GM21576 (cell line): Measurements from ENCODE around the gene KCNH2.

Source experiments
- ATAC-seq: cut with Tn5 transposase; IDR thresholded peaks from one replicate; pipeline ENCODE4 v1.9.1; 2021; ENCODE audit warnings: mild to moderate bottlenecking, moderate library complexity; ENCODE audit not compliant: unreplicated experiment

Gene KCNH2

DNA sequence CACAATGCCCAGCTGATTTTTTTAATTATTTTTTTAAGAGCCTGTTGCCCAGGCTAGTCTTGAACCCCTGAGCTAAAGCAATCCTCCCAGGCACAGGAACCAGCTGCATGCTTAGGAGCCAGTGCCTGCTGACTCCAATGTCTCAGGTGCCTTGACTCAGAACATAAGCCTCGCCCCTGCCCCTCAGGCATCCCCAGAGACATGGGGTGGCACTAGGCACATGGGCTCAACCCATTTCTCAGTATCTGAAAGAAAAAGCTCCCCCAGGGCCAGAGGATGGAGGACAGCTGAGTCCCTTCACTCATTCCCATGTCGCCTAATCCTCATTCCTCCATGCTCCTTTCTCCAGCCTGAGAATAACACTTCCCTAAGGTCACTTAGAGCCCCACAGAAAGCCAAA lies 39.1 kb downstream of the KCNH2 start:
- ATAC-seq = no peak

DNA sequence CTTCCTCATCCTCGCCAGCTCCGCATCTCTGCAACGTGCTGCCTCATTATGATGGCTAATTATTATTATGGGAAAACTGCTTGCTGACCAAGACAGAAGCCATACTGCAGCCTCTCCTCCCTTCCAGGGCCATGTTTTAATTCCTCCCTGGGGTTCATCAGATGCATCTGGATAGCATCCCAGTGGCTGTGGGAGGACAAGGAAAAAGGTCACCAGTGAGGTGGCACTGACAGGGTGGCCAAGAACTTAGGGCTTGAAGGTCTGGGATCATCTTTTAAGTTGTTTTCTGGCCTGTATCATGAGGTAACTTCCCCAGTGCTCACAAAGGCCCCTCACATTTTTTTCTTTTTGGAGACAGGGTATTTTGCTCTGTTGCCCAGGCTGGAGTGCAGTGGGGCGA lies 39.6 kb downstream of the KCNH2 start:
- ATAC-seq = no peak

DNA sequence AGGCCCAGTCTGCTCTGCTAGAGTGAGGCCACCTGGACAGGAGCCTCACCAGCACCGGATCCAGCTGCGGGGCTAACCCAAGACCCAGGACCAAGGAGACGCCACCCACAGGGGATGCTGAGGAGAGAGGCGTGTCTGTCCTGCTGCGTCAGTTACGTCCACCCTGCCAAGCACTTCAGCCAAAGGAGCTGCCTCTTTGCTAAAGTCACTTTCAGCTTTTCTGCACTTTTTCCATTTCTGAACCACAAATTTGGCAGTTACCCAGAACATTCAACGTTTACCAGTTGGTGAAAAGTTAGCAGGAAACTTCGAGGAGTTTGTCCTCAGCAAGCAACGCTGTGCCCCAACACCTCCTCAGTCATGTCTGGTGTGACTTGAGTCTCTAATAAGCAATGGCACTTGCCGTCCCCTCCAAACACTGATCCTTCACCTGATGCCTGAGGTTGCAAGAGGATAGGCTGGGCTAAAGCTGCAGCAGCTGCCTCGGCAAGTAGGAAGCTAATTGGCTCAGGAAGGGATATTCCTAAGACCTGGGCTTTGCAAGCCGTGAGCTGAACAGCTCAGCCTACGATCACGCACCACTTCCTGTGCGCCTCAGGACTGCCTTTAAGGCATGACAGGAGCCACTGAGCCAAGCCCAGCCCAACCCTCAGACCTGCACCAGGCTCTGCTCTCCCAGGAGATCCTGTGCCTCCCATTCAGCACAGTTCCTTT lies 40.1 kb downstream of the KCNH2 start:
- no peak for ATAC-seq

DNA sequence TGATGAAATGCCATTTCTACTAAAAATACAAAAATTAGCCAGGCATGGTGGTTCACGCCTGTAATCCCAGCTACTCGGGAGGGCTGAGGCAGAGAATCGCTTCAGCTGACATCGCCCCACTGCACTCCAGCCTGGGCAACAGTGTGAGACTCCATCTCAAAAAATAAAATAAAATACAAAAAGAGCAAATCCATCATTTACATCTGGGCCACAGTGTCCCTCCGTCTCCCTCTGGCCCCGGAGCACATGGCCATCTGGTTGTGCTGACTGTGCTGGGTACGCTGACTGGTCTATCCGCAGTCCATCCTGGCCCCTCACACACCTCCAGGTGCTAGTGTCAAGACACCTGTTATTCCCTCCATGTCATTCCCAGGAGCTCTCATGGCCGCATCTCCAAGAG lies 42.1 kb downstream of the KCNH2 start:
- no peak for ATAC-seq

DNA sequence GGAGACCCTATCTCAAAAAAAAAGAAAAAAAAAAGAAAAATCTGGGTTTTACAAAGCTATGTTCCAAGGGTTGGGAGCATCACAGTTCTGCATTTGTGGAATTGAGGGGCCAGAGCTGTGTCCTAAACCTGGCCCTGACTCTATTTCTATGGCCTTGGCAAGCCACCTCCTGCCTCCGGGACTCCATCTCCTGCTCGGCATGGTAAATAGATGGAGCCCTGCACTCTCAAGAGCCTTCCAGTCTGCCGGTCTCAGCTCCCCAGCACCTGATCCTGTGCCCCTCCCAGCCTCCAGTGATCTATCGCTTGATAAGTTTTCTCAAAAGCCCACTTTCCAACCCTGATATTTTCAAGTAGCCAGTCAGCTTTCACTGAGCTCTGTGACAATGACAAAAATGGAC lies 43.0 kb downstream of the KCNH2 start:
- no peak for ATAC-seq

DNA sequence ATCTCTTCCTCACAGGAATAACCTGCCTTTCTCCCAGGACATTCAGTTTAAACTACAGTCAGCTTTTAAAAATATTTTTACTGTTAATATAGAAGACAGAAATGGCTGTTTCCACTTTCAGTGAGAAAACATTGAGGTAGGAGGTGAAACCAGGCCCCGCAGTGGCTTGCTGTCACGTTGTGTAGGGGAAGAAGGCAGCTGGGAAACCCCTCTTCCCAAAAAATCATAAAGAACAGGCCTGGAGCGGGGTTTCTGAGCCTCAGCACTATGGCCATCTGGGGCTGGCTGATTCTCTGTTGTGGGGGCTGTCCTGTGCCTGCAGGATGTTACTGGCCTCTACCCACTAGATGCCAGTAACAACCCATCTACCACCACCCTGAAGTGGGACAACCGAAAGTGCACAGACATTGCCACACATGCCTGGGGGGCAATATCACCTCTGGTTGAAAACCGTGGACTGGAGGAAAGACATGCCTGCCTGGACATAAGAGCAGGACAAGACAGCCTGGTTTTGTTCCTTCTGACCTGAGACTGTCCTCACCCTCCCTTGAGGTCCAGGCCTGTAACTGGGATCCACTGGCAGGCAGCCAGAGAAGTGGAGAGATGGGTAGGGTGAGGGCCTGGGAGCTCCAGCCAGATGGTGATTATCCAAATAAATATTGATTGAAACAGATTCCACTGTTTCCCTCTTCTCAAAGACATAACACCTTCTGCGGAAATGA lies 43.9 kb downstream of the KCNH2 start:
- no peak for ATAC-seq

DNA sequence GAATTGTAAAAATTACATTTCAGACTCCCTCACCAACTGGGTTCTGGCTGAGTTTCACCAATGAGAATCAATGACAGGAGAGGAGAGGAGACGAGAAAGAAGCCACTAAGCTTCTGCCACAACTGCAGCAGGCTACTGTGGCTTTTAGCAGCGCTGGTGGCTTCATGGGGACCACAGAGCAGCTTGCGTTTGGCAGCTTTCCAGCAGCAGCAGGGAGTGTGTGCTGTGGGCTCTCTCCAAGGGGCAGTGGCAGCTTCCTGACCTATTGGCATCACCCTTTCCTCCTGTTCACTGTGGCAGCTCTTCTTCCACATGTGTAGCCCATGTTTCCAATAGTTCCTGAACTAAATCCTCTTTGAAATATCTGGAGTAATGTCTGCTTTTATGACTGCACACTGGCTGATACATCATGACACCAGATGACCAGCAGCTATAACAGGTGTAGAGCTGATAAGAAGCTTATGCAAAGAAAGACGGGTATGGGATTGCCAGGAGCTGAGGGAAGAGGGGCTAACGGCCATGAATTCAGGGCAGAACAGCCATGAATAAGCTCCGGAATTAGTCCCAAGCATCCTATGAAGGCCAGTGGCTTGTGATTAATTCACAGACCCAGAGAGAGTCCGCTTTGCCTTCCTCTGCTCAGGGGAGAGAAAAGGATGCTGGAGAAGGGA lies 46.8 kb downstream of the KCNH2 start:
- ATAC-seq = no peak

DNA sequence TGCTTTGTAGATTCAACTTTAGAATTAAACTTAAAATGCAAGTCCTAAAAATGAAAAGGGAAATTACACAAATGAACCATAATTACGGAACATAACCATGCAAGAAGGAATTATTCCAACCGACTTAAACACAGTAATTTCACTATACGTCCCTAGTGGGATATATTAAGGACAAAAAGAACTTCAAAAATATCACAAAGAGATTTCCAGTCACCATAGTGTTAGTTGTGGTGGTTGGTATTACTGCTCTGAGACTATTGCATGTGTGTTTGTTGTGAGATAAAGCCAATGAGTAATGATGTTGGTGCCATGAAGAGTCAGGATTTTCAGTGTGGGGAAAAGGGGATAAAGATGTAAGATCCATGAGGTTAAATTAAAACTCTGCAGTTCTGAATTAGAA lies 49.6 kb downstream of the KCNH2 start:
- ATAC-seq = no peak

DNA sequence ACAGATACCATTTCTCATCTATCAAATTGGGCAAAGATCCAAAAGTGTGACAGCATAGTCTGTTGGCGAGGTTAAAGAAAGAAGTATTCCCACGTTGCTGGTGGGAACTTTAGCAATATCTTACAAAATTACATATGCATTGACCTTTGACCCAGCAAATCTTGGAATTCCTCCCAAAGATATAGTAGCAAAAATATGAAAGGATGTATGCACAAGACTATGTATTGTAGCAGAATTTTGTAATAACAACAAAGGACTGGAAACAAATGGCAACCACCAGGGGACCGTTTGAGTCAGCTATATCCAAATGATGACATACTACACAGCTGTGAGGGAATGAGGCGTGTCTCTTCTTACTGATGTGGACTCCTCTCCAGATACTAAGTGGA lies 50.2 kb downstream of the KCNH2 start:
- no peak for ATAC-seq

DNA sequence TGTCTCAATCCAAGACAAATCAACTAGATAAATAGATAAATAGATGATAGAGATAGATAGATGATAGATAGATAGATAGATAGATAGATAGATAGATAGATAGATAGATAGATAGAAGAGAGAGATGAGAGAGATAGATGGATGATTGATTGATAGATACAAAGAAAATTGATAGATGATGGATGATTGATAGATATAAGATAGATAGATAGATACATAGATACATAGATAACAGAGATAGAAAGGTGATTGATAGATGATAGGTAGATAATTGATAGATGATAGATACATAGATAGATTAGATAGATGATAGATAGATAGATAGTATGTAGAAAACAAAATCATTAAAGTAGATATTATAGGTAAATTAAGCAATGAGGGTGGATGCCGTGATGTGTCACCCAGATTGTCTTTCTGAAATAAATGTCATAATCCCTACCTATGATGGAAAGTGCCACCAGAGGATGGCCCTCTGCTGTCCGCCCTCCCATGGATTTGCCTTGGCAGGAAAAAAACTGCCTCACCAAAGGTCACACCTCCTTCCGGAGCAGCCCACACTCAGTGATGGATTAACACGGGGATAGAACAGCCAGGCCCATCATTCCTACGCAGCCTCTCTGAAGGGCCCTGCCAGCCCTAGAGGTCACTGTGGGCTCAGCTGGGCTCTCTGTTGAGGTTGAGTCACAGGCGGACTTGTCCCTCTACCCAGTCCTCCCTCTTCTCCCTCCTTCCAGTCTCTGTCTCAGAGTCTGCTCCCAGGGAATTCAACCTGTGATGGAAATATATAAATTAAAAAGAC lies 50.8 kb downstream of the KCNH2 start:
- no peak for ATAC-seq

DNA sequence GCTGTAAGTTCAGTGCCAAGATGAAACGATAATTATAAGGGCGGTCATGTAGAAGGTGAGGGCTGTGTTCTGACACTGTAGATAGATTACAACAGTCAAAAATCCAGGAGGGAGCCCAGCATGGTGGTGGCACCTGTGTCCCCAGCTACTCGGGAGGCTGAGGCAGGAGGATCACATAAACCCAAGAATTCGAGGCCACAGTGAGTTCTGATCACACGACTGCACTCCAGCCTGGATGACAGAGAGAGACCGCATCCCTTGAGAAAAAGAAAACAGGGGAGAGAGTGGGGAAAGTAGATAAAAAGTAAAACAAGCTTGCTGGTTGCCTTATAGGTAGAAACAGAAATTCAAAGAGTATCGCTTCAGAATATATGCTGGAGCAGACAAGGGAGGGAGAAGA lies 52.1 kb downstream of the KCNH2 start:
- no peak for ATAC-seq

DNA sequence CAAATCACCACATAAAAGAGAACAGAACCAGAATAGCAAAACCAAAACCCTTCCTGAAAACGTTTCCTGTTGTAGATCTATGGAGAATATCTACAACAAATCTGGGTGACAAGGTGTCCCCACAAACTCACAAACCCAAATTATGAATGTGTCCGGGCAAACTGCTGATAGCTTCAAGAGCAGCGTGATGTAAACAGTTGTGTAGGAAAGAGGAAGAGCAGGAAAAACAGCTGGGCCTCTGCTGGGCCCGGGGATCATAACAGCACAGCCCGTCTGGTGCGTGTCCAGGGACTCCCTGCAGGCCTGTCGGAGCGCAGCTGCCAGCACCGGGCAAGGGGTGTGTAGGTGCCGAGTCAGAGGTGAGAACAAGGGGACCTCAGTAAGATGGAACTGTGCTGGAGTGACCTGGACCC lies 53.7 kb downstream of the KCNH2 start:
- no peak for ATAC-seq

DNA sequence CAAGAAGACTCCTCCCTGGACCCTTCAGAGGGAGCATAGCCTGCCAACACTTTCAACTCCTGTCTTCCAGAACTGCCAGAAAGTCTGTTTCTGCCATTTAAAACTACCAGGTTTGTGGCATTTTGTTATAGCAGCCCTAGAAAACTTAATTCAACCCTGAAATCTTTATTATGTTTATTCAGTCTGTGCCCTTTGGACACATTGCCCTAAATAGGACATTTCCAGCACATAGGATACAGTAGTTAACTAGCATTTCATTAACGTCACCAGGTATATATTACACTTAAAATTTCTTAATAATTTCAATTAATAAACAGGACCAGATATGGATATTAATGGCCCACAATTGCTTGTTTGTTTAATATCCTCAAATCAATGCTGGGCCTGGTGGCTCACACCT lies 54.3 kb downstream of the KCNH2 start:
- no peak for ATAC-seq

DNA sequence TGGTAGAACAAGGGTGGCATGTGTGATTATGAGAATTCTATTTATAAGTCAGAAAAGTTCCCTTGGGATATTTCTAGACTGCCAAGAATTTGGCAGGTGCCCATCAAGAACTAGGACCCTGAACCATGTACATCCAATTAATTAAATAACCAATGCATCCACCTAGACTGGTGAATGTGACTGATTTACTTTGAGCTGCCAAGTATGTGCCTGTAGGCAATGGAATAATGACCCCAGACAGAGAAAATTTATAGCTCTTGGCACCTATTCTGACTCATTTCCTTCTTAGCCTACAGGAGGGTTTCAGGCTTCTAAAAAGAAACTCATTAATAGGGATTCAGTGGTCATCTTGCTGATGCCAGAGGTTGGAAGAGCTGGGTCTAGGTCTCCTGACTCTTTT lies 54.9 kb downstream of the KCNH2 start:
- ATAC-seq = no peak

DNA sequence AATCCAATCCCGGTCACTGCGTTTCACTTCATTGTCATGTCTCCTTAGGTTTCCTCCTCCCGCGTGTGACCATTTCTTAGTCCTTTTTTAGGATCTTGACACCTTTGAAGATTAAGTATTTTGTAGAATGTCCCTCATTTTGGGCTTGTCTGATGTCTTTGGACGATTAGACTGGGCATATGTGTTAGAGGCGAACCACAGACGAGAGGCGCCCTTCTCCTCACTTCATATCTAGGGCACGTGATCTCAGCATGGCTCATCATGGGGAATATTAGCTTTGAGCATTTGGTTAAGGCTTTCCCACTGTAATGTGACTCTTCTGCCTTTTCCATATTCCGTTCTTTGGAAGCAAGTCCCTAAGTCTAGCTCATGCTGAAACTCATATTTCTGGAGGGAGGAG lies 59.0 kb downstream of the KCNH2 start:
- ATAC-seq = no peak

DNA sequence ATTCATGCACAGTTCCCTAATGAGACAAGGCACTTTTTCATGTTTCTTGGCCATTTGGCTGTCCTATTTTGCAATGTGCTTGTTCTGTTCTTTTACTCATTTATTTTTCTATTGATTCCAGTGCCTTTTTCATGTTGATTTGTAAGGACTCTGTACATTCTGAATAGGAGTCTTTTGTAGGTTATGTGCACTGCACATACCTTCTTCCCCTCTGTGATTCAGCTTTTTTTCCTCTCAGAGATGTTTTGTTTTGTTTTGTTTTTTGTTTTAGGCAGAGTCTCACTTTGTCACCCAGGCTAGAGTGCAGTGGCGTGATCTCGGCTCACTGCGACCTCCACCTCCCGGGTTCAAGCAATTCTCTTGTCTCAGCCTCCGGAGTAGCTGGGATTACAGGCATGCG lies 59.7 kb downstream of the KCNH2 start:
- ATAC-seq = no peak

DNA sequence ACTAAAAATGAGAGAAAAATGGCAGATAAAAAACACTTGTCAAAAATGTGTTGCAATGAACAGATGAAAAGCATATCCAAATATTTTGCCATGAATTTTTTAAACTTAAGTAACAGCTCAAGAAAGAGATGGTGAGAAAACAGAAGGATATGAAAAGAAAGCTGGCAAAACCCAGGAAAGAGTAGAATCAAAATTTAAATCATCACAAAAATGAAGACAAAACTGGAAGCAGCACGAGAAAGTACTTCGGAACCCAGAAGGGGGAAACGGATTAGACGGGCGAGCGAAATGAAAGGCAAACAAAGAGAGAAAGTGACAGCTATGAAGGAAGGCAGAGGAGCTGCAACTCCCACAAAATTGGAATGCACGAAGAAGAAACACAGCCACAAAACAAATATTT lies 60.2 kb downstream of the KCNH2 start:
- ATAC-seq = no peak

DNA sequence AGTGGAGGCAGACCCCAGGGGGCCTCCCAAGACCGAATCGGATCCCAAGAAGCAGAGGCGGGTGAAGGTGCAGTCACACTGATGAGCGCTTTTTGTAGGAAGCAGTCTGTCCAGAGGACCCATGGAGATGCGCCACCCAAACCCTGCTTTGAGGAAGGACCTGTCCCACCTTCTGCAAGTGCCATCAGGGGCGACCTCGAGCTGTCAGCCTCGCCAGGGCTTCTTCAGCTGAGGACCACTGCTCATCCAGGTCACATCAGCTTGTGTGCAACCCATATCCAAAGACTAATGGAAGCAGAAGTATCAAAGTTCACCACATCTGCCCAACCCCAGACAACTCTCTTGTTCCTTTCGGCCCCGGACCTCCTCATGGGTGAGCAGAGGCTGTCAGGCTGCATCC lies 61.5 kb downstream of the KCNH2 start:
- no peak for ATAC-seq

DNA sequence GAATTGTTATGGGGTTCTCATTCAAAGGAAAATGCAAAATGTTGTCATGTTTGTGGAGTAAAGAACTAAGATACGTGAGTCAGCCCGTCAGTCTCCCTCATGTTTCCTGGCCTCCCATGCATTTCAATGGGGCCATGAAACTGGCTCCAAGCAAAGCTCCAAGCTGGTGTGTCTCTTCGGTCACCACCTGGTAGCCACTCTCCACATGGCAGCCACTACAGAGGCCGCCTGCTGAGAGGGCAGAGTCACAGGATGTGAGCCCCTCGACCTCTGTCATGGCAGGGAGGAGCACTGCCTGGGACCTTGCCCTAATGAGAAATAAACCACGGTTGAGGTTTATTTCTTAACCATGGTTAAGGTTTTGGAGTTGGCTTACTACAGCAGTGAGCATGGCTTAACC lies 63.2 kb downstream of the KCNH2 start:
- no peak for ATAC-seq

DNA sequence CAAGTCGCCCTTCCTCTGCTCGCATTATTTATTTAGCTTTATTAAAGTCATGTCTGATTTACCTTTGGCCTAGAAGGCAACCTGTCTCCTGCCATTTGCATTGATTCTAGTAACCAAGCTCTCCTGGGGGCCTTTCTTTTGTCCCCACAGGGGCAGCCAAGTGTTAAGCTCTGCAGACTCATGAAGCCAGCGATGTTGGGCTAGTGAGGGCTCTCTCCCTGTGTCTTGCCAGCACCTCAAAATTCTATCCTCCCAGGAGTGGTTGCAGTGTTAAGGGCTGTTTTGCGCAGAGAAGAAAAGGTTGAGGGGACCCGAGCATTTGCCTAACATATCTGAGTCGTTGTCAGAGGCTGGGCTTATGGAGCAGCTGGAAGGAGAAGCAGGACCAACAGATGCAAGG lies 63.9 kb downstream of the KCNH2 start:
- ATAC-seq = no peak

DNA sequence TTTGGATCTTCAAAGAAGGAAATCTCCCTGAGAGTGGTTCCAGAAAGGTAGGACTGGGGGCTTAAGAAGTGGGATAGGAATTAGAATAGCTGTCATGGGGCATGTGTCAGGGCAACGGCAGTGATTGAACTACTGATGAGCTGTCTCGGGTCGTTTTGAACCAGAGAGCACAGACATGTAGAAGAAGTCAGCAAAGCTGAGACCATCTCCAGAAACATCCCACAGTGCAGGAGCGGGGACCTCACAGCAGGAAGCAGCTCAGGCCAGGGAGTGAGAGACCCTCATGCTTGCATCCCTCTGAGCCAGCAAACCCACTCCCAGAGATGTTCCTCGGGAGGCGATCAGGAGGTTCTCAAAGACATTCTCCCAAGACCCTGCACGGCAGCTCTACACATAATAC lies 65.7 kb downstream of the KCNH2 start:
- no peak for ATAC-seq
